ENCODE measurements around the gene TRABD.

- TF ChIP-seq CTCF (IDR thresholded peaks at IDR 0.05; ENCODE audit: low read length) (no peak), EZH2 (optimal IDR thresholded peaks at IDR 0.05; ENCODE audit: low read depth, low read length) (no peak), EZH2phosphoT487 (IDR thresholded peaks at IDR 0.05; ENCODE audit: low read length) (no peak)
These were observed 6.9 kb downstream of the TRABD start for GRCh38 chr22:50192436-50193204.
